ENCODE data around the gene CTSC.

CTSC gene

GRCh38 chr11:88304352-88304751 lies 33.2 kb downstream of the CTSC start:
- TF ChIP-seq CTCF (IDR thresholded peaks at IDR 0.05; ENCODE audit: low read depth, low read length) (no peak), MAX (IDR thresholded peaks at IDR 0.05; ENCODE audit: low read depth, low read length) (no peak), MYC (IDR thresholded peaks at IDR 0.05; ENCODE audit: low read depth, low read length) (no peak), POLR2A (IDR thresholded peaks at IDR 0.05; ENCODE audit: extremely low read depth, insufficient read length) (no peak)
- DNase-seq (ENCODE audit: low read depth) = no peak
- no peak overlapping the region for H3K4me3 ChIP-seq (ENCODE audit: low read depth, low read length)

- no peak for DNase-seq (ENCODE audit: low read depth)
- H3K4me3 ChIP-seq (ENCODE audit: low read depth, low read length) = no peak overlapping the region
- TF ChIP-seq CTCF (IDR thresholded peaks at IDR 0.05; ENCODE audit: low read depth, low read length) (no peak), POLR2A (IDR thresholded peaks at IDR 0.05; ENCODE audit: extremely low read depth, insufficient read length) (no peak), MYC (IDR thresholded peaks at IDR 0.05; ENCODE audit: low read depth, low read length) (no peak), MAX (IDR thresholded peaks at IDR 0.05; ENCODE audit: low read depth, low read length) (no peak)
Measured at GRCh38 chr11:88303037-88303436, 34.5 kb downstream of the CTSC start.

GRCh38 chr11:88301488-88302140 lies 35.9 kb downstream of the CTSC start:
- DNase-seq (ENCODE audit: low read depth) = no peak
- H3K4me3 ChIP-seq (ENCODE audit: low read depth, low read length) = no peak overlapping the region
- TF ChIP-seq POLR2A (IDR thresholded peaks at IDR 0.05; ENCODE audit: extremely low read depth, insufficient read length) (no peak), MAX (IDR thresholded peaks at IDR 0.05; ENCODE audit: low read depth, low read length) (no peak), MYC (IDR thresholded peaks at IDR 0.05; ENCODE audit: low read depth, low read length) (no peak), CTCF (IDR thresholded peaks at IDR 0.05; ENCODE audit: low read depth, low read length) (no peak)

- H3K4me3 ChIP-seq (ENCODE audit: low read depth, low read length) = no peak overlapping the region
- DNase-seq (ENCODE audit: low read depth) = no peak
- TF ChIP-seq POLR2A (IDR thresholded peaks at IDR 0.05; ENCODE audit: extremely low read depth, insufficient read length) (no peak), MAX (IDR thresholded peaks at IDR 0.05; ENCODE audit: low read depth, low read length) (no peak), CTCF (IDR thresholded peaks at IDR 0.05; ENCODE audit: low read depth, low read length) (no peak), MYC (IDR thresholded peaks at IDR 0.05; ENCODE audit: low read depth, low read length) (no peak)
Measured at GRCh38 chr11:88300888-88301487, 36.5 kb downstream of the CTSC start.

- no peak for DNase-seq (ENCODE audit: low read depth)
- H3K4me3 ChIP-seq (ENCODE audit: low read depth, low read length) = no peak overlapping the region
- TF ChIP-seq MYC (IDR thresholded peaks at IDR 0.05; ENCODE audit: low read depth, low read length) (no peak), MAX (IDR thresholded peaks at IDR 0.05; ENCODE audit: low read depth, low read length) (no peak), POLR2A (IDR thresholded peaks at IDR 0.05; ENCODE audit: extremely low read depth, insufficient read length) (no peak), CTCF (IDR thresholded peaks at IDR 0.05; ENCODE audit: low read depth, low read length) (no peak)
Measured at GRCh38 chr11:88297863-88298262, 39.7 kb downstream of the CTSC start.
